NT2/D1 (cell line): ENCODE measurements around the gene NCKIPSD.

Source experiments
- SUZ12 ChIP-seq: IDR thresholded peaks from 2 replicates; pipeline ENCODE4 v1.6.1; 2011; ENCODE audit not compliant: insufficient read length, insufficient read depth; ENCODE audit errors: extremely low read depth
- YY1 ChIP-seq: IDR thresholded peaks from 2 replicates; pipeline ENCODE4 v1.6.1; 2011; ENCODE audit not compliant: insufficient read length, insufficient read depth
- ZNF274 ChIP-seq: IDR thresholded peaks from 2 replicates; pipeline ENCODE4 v1.6.1; 2011; ENCODE audit warnings: mild to moderate bottlenecking, low read depth, low read length

DNA sequence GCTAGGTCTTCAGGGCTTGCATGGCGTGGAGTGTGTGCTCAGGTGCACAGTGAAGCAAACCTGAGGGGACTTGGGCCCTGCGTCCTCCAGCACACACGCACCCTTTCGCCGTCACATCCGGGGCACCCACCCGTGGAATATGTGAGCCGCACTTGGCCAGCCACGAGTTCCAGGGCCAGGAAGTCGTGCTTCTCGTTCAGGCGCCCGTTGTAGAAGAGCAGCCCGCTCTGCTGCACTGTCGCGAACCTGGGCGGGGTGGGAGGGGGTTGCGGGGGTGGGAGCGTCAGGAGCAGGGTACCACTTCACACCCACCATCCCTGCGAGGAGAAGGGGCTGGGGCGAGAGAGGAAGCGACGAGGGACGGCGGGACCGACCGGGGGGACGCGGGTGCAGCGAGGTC is 30.1 kb downstream of the NCKIPSD start:
- TF ChIP-seq ZNF274 (no peak), SUZ12 (no peak), YY1 (no peak)
